ENCODE data around the gene KDM5C.

DNA sequence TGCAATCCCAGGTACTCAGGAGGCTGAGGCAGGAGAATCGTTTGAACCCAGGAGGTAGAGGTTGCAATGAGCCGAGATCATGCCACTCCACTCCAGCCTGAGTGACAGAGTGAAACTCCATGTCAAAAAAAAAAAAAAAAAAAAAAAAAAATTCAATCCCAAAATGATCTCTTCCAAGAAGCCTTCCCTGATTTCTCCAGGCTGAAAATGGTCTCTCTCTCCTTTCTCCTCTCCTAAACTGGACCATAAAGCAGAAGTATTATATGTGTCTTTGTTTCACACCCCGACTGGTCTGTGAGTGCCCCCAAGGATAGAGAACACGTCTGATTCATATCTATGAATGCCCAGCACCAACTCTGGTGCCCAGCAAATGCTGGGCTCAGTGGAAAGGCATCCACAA, 17.3 kb upstream of the KDM5C start:
- TF ChIP-seq, protein P1, sequence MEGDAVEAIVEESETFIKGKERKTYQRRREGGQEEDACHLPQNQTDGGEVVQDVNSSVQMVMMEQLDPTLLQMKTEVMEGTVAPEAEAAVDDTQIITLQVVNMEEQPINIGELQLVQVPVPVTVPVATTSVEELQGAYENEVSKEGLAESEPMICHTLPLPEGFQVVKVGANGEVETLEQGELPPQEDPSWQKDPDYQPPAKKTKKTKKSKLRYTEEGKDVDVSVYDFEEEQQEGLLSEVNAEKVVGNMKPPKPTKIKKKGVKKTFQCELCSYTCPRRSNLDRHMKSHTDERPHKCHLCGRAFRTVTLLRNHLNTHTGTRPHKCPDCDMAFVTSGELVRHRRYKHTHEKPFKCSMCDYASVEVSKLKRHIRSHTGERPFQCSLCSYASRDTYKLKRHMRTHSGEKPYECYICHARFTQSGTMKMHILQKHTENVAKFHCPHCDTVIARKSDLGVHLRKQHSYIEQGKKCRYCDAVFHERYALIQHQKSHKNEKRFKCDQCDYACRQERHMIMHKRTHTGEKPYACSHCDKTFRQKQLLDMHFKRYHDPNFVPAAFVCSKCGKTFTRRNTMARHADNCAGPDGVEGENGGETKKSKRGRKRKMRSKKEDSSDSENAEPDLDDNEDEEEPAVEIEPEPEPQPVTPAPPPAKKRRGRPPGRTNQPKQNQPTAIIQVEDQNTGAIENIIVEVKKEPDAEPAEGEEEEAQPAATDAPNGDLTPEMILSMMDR (IDR thresholded peaks at IDR 0.05): no peak
- TF ChIP-seq POLR2A (IDR thresholded peaks at IDR 0.05): no peak
